ENCODE data around the gene SH3RF3. TPM values are rescaled to one million over a fixed set of nuclear protein-coding genes. Genes with fewer than 3 reads are reported as not detected.

The SH3RF3 gene
- total RNA-seq, 2 experiments from 2014 or later: 0.05 to 0.06 TPM

DNA sequence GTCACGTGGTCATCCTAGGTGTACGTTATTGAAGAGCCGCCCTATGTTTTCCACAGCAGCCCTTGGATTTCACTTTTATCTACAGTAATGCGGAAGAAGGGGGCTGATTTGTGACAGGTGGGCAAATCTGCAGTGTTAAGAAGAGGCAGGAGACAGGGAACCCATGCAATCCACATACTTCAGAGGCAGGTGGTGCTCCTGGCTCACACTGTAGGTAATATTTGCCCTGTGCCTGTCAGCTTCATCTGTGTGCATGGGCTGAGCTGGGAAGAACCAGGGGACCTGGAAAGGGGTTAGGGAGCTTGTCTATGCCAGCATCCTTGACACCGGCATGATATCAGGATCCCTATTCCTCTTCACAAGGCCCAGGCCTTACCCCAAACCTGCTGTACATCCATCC lies 183.9 kb downstream of the SH3RF3 start:
- CTCF ChIA-PET: interaction anchor here (1.4 to 1.5 kb wide), 2 partner anchors 36 to 197 kb away, joined by 4 to 7 read pairs; no protein-coding TSS in a partner anchor
- Mint-ChIP-seq H3K27ac (no peak overlapping the region), H3K4me3 (no peak overlapping the region)

DNA sequence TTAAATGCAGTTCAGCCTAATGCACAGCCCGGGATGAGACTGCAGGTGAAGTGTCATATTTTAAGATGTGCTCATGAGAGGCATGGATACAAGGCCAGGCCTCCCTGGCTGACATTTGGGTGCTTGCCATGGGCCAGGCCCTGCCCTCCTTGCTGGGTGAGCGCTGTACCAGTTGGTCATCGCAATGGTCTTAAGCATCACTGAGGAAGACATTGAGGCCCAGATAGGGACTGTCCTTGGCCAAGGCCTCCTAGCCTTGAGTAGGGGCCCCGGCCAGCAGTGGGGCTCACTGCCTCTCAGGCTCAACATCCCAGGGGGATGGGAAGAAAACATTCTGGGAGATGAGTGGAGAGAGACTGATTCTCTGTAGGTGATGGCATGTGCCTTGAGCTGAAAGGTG lies 184.3 kb downstream of the SH3RF3 start:
- no peak for ATAC-seq
- no peaks in the 10 kb centered on the region for H3K4me1 Mint-ChIP-seq
- CTCF ChIA-PET: no interaction called here
- H3K4me3 Mint-ChIP-seq: no peak overlapping the region
- no peaks in the 10 kb centered on the region for H3K36me3 Mint-ChIP-seq
- no peak for DNase-seq
- no peak overlapping the region for H3K27ac Mint-ChIP-seq
- no peaks in the 10 kb centered on the region for H3K9me3 Mint-ChIP-seq (ENCODE audit: low read depth)
- H3K27me3 Mint-ChIP-seq: peaks cover 27% of the 10 kb centered on the region

More for the DNA sequence above, 183.9 kb downstream of the SH3RF3 start:
- DNase-seq (no peak), ATAC-seq (no peak)
- H3K27me3 Mint-ChIP-seq: peaks cover 23% of the 10 kb centered on the region
- no peaks in the 10 kb centered on the region for H3K36me3 Mint-ChIP-seq
- no peaks in the 10 kb centered on the region for H3K9me3 Mint-ChIP-seq (ENCODE audit: low read depth)
- H3K4me1 Mint-ChIP-seq: no peaks in the 10 kb centered on the region

DNA sequence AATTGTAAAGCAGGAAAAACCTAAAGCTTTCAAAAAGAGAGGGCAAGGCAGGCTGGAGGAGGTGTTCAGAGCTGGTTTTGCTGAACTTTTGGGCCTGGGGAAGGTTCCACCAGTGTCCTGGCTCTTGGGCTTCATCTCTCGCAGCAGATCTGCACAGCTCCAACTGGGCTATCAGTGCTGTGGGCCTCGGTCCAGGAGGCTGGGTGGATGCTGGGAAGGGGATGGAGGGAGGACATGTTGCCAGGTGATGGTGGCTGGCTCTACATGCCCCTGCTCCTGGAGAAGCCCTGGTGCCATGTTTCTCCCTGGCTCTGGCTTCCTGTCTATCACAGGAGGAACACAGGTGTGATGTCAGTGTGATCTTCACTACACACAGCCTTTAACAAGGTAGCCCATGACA lies 187.1 kb downstream of the SH3RF3 start:
- DNase-seq: no peak
- ATAC-seq: no peak
- peaks cover 6% of the 10 kb centered on the region for H3K4me1 Mint-ChIP-seq
- H3K27me3 Mint-ChIP-seq: peaks cover 50% of the 10 kb centered on the region
- H3K36me3 Mint-ChIP-seq: no peaks in the 10 kb centered on the region
- no peaks in the 10 kb centered on the region for H3K9me3 Mint-ChIP-seq (ENCODE audit: low read depth)
- no peak overlapping the region for H3K4me3 Mint-ChIP-seq
- no peak overlapping the region for H3K27ac Mint-ChIP-seq
- CTCF ChIA-PET: no interaction called here

DNA sequence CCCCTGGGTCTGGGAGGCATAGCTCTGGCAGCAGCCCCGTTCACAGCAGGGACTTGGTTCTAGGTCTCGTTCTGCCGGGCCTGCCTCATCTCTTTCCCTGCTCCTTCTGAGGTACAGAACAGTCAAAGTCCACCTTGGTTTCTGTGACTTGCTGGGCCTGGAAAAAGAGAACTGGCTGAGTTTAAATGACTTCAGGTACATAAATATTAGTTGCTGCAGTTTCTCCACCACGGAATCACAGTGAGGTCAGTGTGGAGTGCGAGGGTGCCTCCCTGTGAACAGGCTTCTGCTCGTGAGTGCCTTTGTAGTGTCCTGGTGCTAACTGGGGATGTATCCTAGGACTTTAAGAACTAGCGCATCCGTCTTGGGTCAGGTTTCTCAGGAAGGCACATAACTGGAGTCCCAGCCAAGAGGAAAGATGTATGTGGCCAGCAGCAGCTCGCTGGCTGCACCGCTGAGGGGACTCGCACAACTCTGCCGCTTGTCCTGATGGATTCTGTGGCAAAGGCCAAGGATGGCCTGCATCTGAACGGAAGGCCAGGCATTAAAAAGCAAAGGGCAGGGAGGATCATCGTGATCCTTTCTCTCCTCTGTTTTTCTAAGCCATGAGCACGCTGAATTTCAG lies 188.6 kb downstream of the SH3RF3 start:
- no peak overlapping the region for H3K4me3 Mint-ChIP-seq
- peaks cover 55% of the 10 kb centered on the region for H3K27me3 Mint-ChIP-seq
- no peaks in the 10 kb centered on the region for H3K9me3 Mint-ChIP-seq (ENCODE audit: low read depth)
- H3K27ac Mint-ChIP-seq: no peak overlapping the region
- CTCF ChIA-PET: no interaction called here
- H3K4me1 Mint-ChIP-seq: peaks cover 6% of the 10 kb centered on the region
- no peak for ATAC-seq
- no peak for DNase-seq
- H3K36me3 Mint-ChIP-seq: no peaks in the 10 kb centered on the region

DNA sequence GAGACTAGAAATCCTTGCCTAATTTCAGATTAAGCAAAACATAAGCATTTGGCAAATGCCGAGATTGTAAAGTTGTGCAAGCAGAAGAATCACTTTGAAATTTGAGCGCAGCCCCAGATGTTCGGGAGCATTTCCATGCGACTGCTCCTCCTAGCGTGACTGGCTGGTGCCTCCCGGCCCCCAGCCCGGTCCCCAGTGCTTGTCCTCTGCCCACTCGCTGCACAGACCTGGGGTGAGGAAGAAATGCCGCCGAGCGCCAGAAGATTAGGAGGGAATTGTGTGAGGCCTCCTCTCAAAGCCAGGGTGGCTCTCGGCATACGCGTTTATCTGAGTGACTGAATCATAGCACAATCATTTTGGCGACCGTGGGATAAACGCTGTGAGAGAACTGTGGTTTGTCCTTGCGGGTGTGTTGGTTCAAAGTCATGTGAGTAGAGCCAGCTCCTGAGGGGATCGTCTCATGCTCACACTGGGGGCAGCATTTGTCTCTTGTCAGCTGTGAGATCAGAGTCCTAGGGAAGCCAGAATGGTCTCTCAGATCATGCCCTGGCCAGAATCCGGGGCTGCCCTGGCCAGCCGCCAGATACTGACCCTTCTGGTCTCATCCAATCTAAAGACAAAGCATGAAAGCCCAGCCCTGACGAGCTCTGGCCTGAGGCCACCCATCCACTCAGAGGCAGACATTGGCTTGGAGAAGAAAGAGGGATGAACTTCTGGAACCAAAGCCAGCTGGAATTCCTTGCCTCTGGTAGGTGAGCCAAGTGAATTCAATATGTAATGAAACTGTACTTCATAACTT lies 189.3 kb downstream of the SH3RF3 start:
- no peaks in the 10 kb centered on the region for H3K36me3 Mint-ChIP-seq
- no peak for ATAC-seq
- peaks cover 6% of the 10 kb centered on the region for H3K4me1 Mint-ChIP-seq
- H3K9me3 Mint-ChIP-seq (ENCODE audit: low read depth): no peaks in the 10 kb centered on the region
- H3K27ac Mint-ChIP-seq: no peak overlapping the region
- H3K27me3 Mint-ChIP-seq: peaks cover 59% of the 10 kb centered on the region
- no peak for DNase-seq
- CTCF ChIA-PET: no interaction called here
- H3K4me3 Mint-ChIP-seq: no peak overlapping the region

DNA sequence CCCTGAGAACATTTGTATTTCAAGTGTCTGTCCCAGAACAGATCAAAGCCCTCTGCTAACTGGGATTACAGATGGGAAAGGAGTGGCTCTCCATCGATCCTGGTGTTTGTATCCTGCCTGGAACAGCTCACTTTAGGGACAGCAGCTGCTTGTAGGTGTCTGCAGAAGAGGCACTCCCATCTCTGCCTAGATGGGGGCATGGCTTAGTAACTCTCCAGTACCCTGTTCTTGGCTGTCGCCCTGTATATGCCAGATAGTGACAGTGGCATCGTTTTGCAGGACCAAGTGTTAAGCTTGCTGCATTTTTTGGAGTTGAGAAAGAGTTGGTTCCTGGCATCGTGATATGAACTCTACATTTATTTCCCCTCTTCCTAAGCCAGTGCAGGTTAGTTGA lies 189.9 kb downstream of the SH3RF3 start:
- Mint-ChIP-seq H3K27me3 (peaks cover 55% of the 10 kb centered on the region), H3K4me3 (no peak overlapping the region), H3K36me3 (no peaks in the 10 kb centered on the region), H3K4me1 (peaks cover 6% of the 10 kb centered on the region), H3K27ac (no peak overlapping the region), H3K9me3 (ENCODE audit: low read depth) (no peaks in the 10 kb centered on the region)
- ATAC-seq (no peak), DNase-seq (no peak)
- CTCF ChIA-PET: no interaction called here

DNA sequence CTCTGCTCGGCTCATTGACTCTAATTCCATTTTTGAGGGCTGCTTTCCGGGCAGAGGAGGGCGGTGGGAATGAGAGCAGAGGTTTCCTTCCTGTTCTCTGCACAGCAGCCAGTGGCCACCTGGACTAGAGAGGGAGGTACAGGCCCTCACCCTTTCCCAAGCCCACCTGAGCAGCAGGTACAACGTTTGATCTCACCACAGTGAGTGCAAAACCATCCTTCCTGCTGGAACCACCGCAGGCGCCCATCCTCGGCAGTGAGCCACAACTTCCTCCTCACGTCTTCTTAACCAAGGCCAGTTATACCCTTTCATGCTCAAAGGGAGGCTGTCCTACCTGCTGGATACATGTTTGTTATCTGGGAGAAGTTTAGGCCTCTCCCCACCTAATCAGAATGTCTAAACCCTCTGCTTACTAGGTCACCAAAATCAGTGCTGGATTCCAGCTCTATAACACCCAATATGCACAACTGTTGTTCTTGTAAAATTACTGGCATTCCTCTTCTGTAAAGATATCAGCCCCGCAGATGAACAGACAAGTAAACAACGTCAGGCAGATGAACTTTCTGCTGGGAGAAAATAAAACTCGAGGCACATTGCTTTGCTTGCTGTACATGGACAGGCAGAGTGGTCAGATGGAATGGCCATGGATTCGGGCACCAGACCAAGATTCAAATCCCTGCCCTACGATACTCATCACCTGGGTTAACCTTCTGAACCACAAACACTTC lies 191.4 kb downstream of the SH3RF3 start:
- ATAC-seq (no peak), DNase-seq (no peak)
- no peak overlapping the region for H3K4me3 Mint-ChIP-seq
- H3K9me3 Mint-ChIP-seq (ENCODE audit: low read depth): no peaks in the 10 kb centered on the region
- H3K36me3 Mint-ChIP-seq: no peaks in the 10 kb centered on the region
- peaks cover 6% of the 10 kb centered on the region for H3K4me1 Mint-ChIP-seq
- CTCF ChIA-PET: no interaction called here
- H3K27me3 Mint-ChIP-seq: peaks cover 56% of the 10 kb centered on the region
- H3K27ac Mint-ChIP-seq: no peak overlapping the region

DNA sequence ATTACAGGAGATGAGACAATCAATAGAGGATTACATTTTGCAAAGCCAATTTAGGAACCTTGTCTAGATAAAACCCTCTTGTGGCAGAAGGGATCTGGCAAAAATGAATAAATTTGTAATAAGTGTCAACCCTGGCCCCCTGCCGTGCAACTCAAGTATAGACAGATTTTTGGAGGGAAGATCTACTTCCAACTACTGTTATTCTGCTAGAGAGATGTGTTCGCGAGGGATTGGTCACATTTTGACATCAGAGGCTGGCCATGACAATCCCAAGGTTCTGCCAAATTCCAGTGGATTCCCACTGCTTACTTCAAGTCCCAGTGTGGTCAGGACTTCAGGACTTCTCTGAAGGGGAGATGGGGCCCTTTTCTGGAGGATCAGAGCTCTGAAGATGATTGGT lies 192.6 kb downstream of the SH3RF3 start:
- DNase-seq (no peak), ATAC-seq (no peak)
- H3K27ac Mint-ChIP-seq: no peak overlapping the region
- CTCF ChIA-PET: no interaction called here
- no peaks in the 10 kb centered on the region for H3K9me3 Mint-ChIP-seq (ENCODE audit: low read depth)
- H3K4me1 Mint-ChIP-seq: peaks cover 6% of the 10 kb centered on the region
- H3K27me3 Mint-ChIP-seq: peaks cover 65% of the 10 kb centered on the region
- no peaks in the 10 kb centered on the region for H3K36me3 Mint-ChIP-seq
- H3K4me3 Mint-ChIP-seq: no peak overlapping the region

DNA sequence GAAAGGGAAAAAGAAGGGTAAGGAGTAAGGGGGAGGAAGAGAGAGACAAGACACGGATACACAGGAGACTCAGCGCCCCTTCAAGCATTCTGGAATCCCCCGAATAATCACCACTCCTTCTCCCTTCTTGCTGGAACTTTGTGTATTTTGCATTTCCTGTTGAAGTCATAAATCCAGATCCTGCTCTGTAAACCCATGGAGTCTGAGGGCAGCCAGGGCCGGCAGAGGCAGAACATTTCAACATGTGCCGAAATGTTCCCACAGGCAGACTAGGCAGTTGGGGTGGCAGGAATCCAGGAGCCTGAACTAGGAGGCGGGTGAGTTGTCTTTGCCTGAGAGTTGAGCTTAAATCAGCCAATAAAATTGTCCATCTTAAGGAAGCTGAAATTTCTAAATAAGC lies 193.1 kb downstream of the SH3RF3 start:
- H3K9me3 Mint-ChIP-seq (ENCODE audit: low read depth): no peaks in the 10 kb centered on the region
- peaks cover 68% of the 10 kb centered on the region for H3K27me3 Mint-ChIP-seq
- DNase-seq (no peak), ATAC-seq (no peak)
- CTCF ChIA-PET: interaction anchor here (1.7 kb wide), 2 partner anchors 10 to 188 kb away, joined by 4 read pairs; no protein-coding TSS in a partner anchor
- peaks cover 6% of the 10 kb centered on the region for H3K4me1 Mint-ChIP-seq
- H3K27ac Mint-ChIP-seq: no peak overlapping the region
- no peak overlapping the region for H3K4me3 Mint-ChIP-seq
- H3K36me3 Mint-ChIP-seq: no peaks in the 10 kb centered on the region

DNA sequence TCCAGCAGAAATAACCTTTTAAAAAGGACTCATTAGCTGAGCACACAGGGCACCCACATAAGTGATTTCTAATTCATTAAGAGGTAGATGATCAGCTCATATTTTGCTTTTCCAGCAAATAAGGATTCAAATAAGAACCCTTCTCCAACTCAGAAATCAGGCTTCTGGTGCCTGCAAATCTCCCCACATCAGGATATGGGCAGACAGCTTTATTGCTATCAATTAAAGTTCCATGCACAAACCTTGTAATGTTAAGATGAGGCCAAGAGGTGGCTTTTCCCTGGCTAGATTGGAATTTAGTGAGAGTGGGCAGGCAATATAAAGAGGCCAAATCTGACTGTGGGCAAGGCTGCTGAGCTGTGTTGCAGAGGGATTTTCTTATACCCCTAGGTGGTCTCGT lies 193.6 kb downstream of the SH3RF3 start:
- no peak for ATAC-seq
- no peak overlapping the region for H3K27ac Mint-ChIP-seq
- DNase-seq: no peak
- CTCF ChIA-PET: interaction anchor here (1.7 kb wide), 2 partner anchors 9 to 188 kb away, joined by 4 read pairs; no protein-coding TSS in a partner anchor
- H3K27me3 Mint-ChIP-seq: peaks cover 72% of the 10 kb centered on the region
- H3K9me3 Mint-ChIP-seq (ENCODE audit: low read depth): no peaks in the 10 kb centered on the region
- no peaks in the 10 kb centered on the region for H3K36me3 Mint-ChIP-seq
- H3K4me3 Mint-ChIP-seq: no peak overlapping the region
- H3K4me1 Mint-ChIP-seq: peaks cover 6% of the 10 kb centered on the region

DNA sequence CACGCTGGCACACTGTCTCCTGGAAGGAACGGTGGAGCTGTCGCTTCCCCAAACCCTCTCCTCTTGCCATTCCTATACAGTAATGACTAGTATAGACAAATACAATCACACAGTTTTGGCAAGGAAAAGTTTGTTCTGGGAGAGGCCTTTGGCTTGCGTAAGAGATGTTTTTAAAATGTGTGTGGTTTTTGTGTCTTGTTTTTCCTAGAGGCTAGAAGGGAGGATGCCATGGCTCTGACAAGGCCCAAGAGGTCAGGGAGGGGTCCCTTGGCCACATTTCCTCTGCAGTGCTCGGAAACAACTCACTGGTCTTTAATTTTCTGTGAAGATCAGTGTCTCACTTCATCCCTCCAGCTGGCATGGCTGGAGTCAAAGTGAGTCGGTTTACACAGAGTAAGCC lies 195.9 kb downstream of the SH3RF3 start:
- Mint-ChIP-seq H3K27me3 (peaks cover 71% of the 10 kb centered on the region), H3K9me3 (ENCODE audit: low read depth) (no peaks in the 10 kb centered on the region), H3K4me3 (no peak overlapping the region), H3K4me1 (peaks cover 6% of the 10 kb centered on the region), H3K27ac (no peak overlapping the region), H3K36me3 (no peaks in the 10 kb centered on the region)
- DNase-seq (no peak), ATAC-seq (no peak)
- CTCF ChIA-PET: no interaction called here

DNA sequence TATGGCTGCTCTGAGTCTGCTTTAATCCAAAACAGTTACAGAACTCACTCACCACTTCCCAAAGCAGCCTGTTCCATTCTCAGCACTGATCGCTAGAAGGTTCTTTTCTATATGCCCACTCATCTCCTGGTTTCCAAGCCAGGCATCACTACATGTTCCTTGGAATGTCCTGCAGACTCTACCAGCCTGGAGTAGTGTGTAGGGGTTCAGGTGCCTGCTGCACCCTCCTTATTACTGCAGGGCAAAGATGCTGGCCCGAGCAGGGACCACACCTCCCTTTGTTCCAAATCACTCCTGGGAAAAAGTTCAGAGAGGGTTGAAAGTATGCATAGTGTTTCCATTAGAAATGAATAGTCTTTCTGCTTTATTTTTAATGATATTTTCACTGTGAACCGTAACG lies 196.6 kb downstream of the SH3RF3 start:
- Mint-ChIP-seq H3K4me3 (no peak overlapping the region), H3K27ac (no peak overlapping the region), H3K27me3 (peaks cover 70% of the 10 kb centered on the region), H3K36me3 (no peaks in the 10 kb centered on the region), H3K4me1 (no peaks in the 10 kb centered on the region), H3K9me3 (ENCODE audit: low read depth) (no peaks in the 10 kb centered on the region)
- CTCF ChIA-PET: no interaction called here
- ATAC-seq: no peak
- DNase-seq: no peak

DNA sequence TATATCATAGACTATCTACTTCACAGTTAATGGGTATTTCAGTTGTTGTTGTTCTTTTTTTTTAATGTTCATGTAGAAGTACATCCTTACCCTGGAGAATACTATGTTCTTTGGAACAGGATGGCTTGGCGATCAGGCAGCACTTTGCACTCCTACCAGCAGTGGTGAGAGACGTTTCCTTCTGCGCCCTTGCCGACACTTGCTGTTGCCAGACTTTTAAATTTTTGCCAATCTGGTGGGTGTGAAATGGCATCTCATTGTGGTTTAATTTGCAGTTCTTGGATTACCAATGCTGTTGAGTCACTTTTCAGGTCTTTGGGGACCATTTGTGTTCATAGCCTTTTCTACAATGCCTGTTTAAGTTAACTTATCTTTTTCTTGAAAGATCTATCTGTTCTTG lies 197.3 kb downstream of the SH3RF3 start:
- no peak for ATAC-seq
- H3K4me3 Mint-ChIP-seq: no peak overlapping the region
- no peaks in the 10 kb centered on the region for H3K4me1 Mint-ChIP-seq
- CTCF ChIA-PET: no interaction called here
- H3K27me3 Mint-ChIP-seq: peaks cover 69% of the 10 kb centered on the region
- DNase-seq: no peak
- no peaks in the 10 kb centered on the region for H3K9me3 Mint-ChIP-seq (ENCODE audit: low read depth)
- no peak overlapping the region for H3K27ac Mint-ChIP-seq
- H3K36me3 Mint-ChIP-seq: no peaks in the 10 kb centered on the region

DNA sequence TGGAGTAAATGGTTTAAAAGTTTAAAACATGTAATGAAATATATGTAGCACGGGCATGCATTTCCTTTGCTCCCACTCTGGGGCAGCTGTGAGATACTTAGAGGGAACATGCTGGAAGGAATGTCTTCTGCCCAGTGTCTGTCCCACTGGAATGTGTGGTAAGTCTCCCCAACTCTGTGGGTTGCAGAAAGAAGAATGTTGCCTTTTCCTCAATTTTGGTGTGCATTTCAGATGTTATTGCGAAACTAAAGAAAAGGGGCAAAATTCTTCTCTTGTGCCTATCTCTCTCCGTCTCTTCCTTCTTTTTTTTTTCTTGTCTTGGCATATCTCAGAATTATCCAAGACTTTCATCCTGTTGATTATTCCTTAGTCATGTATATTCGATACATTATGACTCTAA lies 201.1 kb downstream of the SH3RF3 start:
- CTCF ChIA-PET: no interaction called here
- peaks cover 73% of the 10 kb centered on the region for H3K27me3 Mint-ChIP-seq
- no peak for ATAC-seq
- peaks cover 18% of the 10 kb centered on the region for H3K4me1 Mint-ChIP-seq
- H3K36me3 Mint-ChIP-seq: no peaks in the 10 kb centered on the region
- no peak overlapping the region for H3K27ac Mint-ChIP-seq
- no peaks in the 10 kb centered on the region for H3K9me3 Mint-ChIP-seq (ENCODE audit: low read depth)
- no peak for DNase-seq
- H3K4me3 Mint-ChIP-seq: no peak overlapping the region
